Fibroblast of villous mesenchyme (primary cell): ENCODE measurements around the gene ZFYVE21. TPM values are rescaled to one million over a fixed set of nuclear protein-coding genes. Genes with fewer than 3 reads are reported as not detected.

Source experiments
- DNase-seq: peaks from one replicate; pipeline ENCODE4 v3.0.0-alpha.2; 2010; ENCODE audit warnings: low read depth
- H3K4me3 ChIP-seq: 2 replicates; pipeline ENCODE4 v1.5.1; 2011; ENCODE audit warnings: low read depth, mild to moderate bottlenecking, low read length
- CTCF ChIP-seq: IDR thresholded peaks from 2 replicates; pipeline ENCODE4 v1.5.1; 2012; ENCODE audit warnings: low read depth, mild to moderate bottlenecking, low read length; ENCODE audit not compliant: insufficient read depth
- total RNA-seq: library from RNA; depleted of rRNA; stranded (reverse); fragments of >200 nt; gene quantifications from 2 replicates; pipeline ENCODE4 v1.2.3, GENCODE V29; 2012

ZFYVE21 gene
- total RNA-seq, 1 donor: 53.5 TPM

- H3K4me3 ChIP-seq: no peak overlapping the region
- TF ChIP-seq CTCF: no peak
- DNase-seq: no peak
Measured at GRCh38 chr14:103741876-103742275, 26.3 kb downstream of the ZFYVE21 start.

GRCh38 chr14:103742499-103743255 lies 27.1 kb downstream of the ZFYVE21 start:
- no peak overlapping the region for H3K4me3 ChIP-seq
- no peak for TF ChIP-seq CTCF
- no peak for DNase-seq

- no peak overlapping the region for H3K4me3 ChIP-seq
- TF ChIP-seq CTCF: no peak
- no peak for DNase-seq
Measured at GRCh38 chr14:103743691-103744090, 28.1 kb downstream of the ZFYVE21 start.

GRCh38 chr14:103744621-103745395 lies 29.2 kb downstream of the ZFYVE21 start:
- no peak for TF ChIP-seq CTCF
- H3K4me3 ChIP-seq: no peak overlapping the region
- no peak for DNase-seq

GRCh38 chr14:103745424-103745823 lies 29.8 kb downstream of the ZFYVE21 start:
- no peak for TF ChIP-seq CTCF
- DNase-seq: no peak
- no peak overlapping the region for H3K4me3 ChIP-seq

- TF ChIP-seq CTCF: no peak
- no peak overlapping the region for H3K4me3 ChIP-seq
- DNase-seq: no peak
Measured at GRCh38 chr14:103746701-103747100, 31.1 kb downstream of the ZFYVE21 start.

- DNase-seq: no peak
- no peak overlapping the region for H3K4me3 ChIP-seq
- no peak for TF ChIP-seq CTCF
Measured at GRCh38 chr14:103748534-103748857, 32.9 kb downstream of the ZFYVE21 start.
